Esophagus squamous epithelium (tissue), 4 donors: ENCODE results near the gene ZNHIT2.
"Not testable (repeated sequence)": the region's sequence is repeated elsewhere in the genome, so short reads cannot be mapped to it uniquely, and the experiment has no call there.

ENCODE experiments used
- POLR2A ChIP-seq, 4 donors: fragments of 450-650 bp; IDR thresholded peaks; one replicate each; pipeline ENCODE4 v1.6.1; 2017; ENCODE audit warnings: antibody characterized with exemption in 4 of 4, mild to moderate bottlenecking in 4 of 4, moderate library complexity in 3 of 4
- TF ChIP-seq, protein P1 (sequence below), 6 experiments: fragments of 450-650 bp in 4 of 6; fragments of 200-600 bp in 2 of 6; sonication (generic) in 2 of 6; IDR thresholded peaks; one replicate each; pipeline ENCODE4 v1.5.1; 2016 to 2019; ENCODE audit warnings: antibody characterized with exemption in 6 of 6, mild to moderate bottlenecking in 4 of 6, moderate library complexity in 4 of 6

DNA sequence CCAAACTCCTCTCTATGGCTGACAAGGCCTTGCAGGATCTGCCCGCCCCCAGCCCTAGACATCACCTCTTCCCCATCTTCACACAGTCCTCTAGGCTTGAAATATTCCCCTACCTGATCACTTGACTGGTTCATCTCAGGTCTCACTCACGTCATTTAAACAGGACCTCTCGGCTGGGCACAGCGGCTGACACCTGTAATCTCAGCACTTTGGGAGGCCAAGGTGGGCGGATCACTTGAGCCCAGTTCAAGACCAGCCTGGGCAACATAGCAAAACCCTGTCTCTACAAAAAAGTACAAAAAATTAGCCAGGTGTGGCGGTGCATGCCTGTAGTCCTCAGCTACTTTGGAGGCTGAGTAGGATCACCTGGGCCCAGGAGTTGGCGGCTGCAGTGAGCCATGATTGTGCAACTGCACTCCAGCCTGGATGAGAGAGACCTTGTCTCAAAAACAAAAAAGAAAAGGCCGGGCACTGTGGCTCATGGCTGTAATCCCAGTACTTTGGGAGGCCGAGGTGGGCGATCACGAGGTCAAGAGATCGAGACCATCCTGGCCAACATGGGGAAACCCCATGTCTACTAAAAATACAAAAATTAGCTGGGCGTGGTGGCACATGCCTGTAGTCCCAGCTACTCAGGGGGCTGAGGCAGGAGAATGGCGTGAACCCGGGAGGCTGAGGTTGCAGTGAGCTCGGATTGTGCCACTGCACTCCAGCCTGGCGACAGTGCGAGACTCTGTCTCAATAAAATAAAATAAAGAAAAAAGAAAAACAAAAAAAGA, 1.6 kb upstream of the ZNHIT2 start:
- TF ChIP-seq POLR2A (IDR thresholded peaks at IDR 0.05): not testable (repeated sequence)
- TF ChIP-seq, protein P1, sequence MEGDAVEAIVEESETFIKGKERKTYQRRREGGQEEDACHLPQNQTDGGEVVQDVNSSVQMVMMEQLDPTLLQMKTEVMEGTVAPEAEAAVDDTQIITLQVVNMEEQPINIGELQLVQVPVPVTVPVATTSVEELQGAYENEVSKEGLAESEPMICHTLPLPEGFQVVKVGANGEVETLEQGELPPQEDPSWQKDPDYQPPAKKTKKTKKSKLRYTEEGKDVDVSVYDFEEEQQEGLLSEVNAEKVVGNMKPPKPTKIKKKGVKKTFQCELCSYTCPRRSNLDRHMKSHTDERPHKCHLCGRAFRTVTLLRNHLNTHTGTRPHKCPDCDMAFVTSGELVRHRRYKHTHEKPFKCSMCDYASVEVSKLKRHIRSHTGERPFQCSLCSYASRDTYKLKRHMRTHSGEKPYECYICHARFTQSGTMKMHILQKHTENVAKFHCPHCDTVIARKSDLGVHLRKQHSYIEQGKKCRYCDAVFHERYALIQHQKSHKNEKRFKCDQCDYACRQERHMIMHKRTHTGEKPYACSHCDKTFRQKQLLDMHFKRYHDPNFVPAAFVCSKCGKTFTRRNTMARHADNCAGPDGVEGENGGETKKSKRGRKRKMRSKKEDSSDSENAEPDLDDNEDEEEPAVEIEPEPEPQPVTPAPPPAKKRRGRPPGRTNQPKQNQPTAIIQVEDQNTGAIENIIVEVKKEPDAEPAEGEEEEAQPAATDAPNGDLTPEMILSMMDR (IDR thresholded peaks at IDR 0.05): not testable (repeated sequence)
